GM18909 (cell line): ENCODE results near the gene THAP3.
"Not testable (repeated sequence)": the region's sequence is repeated elsewhere in the genome, so short reads cannot be mapped to it uniquely, and the experiment has no call there.

ENCODE experiments used
- ATAC-seq: cut with Tn5 transposase; IDR thresholded peaks from one replicate; pipeline ENCODE4 v1.9.1; 2021; ENCODE audit warnings: mild to moderate bottlenecking; ENCODE audit not compliant: unreplicated experiment, poor library complexity

THAP3 gene

GRCh38 chr1:6590046-6590445 lies 34.6 kb upstream of the THAP3 start:
- no peak for ATAC-seq

- ATAC-seq: no peak
Measured at GRCh38 chr1:6591222-6591621, 33.4 kb upstream of the THAP3 start.

- ATAC-seq: no peak
Measured at GRCh38 chr1:6591644-6592043, 33.0 kb upstream of the THAP3 start.

GRCh38 chr1:6592441-6592840 lies 32.2 kb upstream of the THAP3 start:
- no peak for ATAC-seq

GRCh38 chr1:6592865-6593593 lies 31.6 kb upstream of the THAP3 start:
- no peak for ATAC-seq

GRCh38 chr1:6593810-6594209 lies 30.9 kb upstream of the THAP3 start:
- no peak for ATAC-seq

GRCh38 chr1:6594977-6595740 lies 29.5 kb upstream of the THAP3 start:
- ATAC-seq: no peak

- ATAC-seq: no peak
Measured at GRCh38 chr1:6596351-6596750, 28.3 kb upstream of the THAP3 start.

GRCh38 chr1:6596886-6597776 lies 27.5 kb upstream of the THAP3 start:
- ATAC-seq: no peak

GRCh38 chr1:6597777-6598131 lies 26.9 kb upstream of the THAP3 start:
- ATAC-seq: no peak

- no peak for ATAC-seq
Measured at GRCh38 chr1:6599141-6599975, 25.3 kb upstream of the THAP3 start.

- not testable (repeated sequence) for ATAC-seq
Measured at GRCh38 chr1:6599991-6600390, 24.7 kb upstream of the THAP3 start.

GRCh38 chr1:6600410-6601048 lies 24.1 kb upstream of the THAP3 start:
- no peak for ATAC-seq

- no peak for ATAC-seq
Measured at GRCh38 chr1:6601049-6601922, 23.4 kb upstream of the THAP3 start.

- ATAC-seq: peak; percentile 8
Measured at GRCh38 chr1:6601923-6602668, 22.6 kb upstream of the THAP3 start.

GRCh38 chr1:6602669-6603237 lies 21.9 kb upstream of the THAP3 start, which contains the start of gene KLHL21:
TSS of gene KLHL21 (minus strand) at chr1:6602869. CDS start at chr1:6602817, 52 bp downstream.
- ATAC-seq: peak; percentile 53

GRCh38 chr1:6603238-6603914 lies 21.3 kb upstream of the THAP3 start:
- peak; percentile 20 for ATAC-seq
